ENCODE results near the gene WDR64.

WDR64 gene

GRCh38 chr1:241614572-241614971, 37.5 kb upstream of the WDR64 start:
- Histone ChIP-seq H3K27ac (ENCODE audit: low read length) (no peak overlapping the region), H3K36me3 (ENCODE audit: insufficient read depth, low read depth, low read length) (no peaks in the 10 kb centered on the region), H3K4me1 (ENCODE audit: insufficient read depth, low read length) (no peaks in the 10 kb centered on the region)

DNA sequence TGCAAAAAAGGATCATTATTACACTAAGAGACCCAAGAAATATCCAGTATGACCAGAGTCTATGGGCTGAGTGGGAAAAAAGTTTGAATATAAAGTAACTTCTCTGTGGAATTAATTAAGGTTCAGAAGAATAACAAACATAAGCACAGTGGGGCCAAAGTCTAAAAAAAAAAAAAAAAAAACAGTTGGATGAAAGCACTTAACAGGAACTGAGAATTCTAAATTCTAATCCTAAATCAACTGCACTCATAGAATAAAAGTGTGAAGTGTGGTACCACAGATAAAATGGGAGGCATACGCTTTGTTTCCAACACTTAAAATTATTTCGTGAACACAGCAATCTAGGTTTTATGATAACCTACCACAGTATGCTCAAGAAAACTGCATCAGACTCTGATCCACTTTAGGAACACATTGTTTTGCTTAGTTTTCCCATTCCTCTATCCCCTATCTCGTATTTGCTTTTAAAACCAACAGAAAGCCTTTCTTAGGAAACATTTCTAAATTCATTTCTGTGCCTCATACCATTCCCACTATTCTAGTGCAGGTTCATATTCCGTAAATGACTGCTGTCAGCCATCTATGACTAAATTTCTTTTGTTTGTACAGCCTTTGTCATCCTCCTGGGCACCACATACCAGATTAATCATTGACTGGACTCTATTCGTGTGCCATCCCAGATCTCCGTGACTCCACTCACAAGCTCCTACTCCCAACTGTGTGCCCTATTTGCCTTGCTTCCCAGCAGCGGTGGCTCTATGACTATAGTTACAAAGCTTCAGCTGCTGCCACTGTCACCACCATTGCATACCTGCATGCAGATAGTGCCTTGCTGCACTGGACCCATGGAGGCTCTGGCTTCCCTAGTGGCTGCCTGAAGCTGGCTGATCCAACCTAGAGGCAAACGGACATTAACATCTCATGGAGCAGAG, 36.8 kb upstream of the WDR64 start:
- H3K36me3 ChIP-seq (ENCODE audit: insufficient read depth, low read depth, low read length): no peaks in the 10 kb centered on the region
- H3K27ac ChIP-seq (ENCODE audit: low read length): no peak overlapping the region
- H3K27me3 ChIP-seq (ENCODE audit: insufficient read depth, low read length): no peaks in the 10 kb centered on the region
- H3K9me3 ChIP-seq (ENCODE audit: insufficient read depth, low read depth, low read length): no peaks in the 10 kb centered on the region
- H3K4me3 ChIP-seq (ENCODE audit: low read length): no peak overlapping the region
- H3K4me1 ChIP-seq (ENCODE audit: insufficient read depth, low read length): no peaks in the 10 kb centered on the region
- H3K9ac ChIP-seq (ENCODE audit: low read depth, low read length): no peak overlapping the region

More at GRCh38 chr1:241614572-241614971, 37.5 kb upstream of the WDR64 start:
- no peaks in the 10 kb centered on the region for H3K9me3 ChIP-seq (ENCODE audit: insufficient read depth, low read depth, low read length)
- no peak overlapping the region for H3K9ac ChIP-seq (ENCODE audit: low read depth, low read length)
- no peaks in the 10 kb centered on the region for H3K27me3 ChIP-seq (ENCODE audit: insufficient read depth, low read length)
- H3K4me3 ChIP-seq (ENCODE audit: low read length): no peak overlapping the region

DNA sequence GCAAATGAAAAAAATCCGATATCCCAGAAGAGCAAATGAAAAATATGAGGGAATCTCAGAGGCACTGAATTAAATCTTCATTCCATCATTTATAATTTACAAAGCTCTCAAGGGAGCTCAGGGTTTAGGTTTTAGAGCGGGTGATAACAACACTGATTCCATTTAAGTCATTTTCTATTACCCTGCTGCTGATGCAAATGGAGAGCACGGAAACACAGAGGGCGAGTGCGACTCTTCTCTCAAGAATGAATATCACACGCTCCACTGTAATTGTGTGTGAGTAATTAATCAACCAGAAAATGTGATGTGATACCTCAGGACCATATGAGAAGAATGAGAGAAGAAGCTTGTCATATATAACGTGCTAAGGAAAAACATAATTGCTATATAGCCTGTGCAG, 34.7 kb upstream of the WDR64 start:
- Histone ChIP-seq H3K27me3 (ENCODE audit: insufficient read depth, low read length) (no peaks in the 10 kb centered on the region), H3K4me3 (ENCODE audit: low read length) (no peak overlapping the region), H3K36me3 (ENCODE audit: insufficient read depth, low read depth, low read length) (no peaks in the 10 kb centered on the region; the same call in 1 of the 2 replicates), H3K9me3 (ENCODE audit: insufficient read depth, low read depth, low read length) (no peaks in the 10 kb centered on the region), H3K27ac (ENCODE audit: low read length) (no peak overlapping the region), H3K4me1 (ENCODE audit: insufficient read depth, low read length) (no peaks in the 10 kb centered on the region), H3K9ac (ENCODE audit: low read depth, low read length) (no peak overlapping the region)

GRCh38 chr1:241622669-241623068, 29.4 kb upstream of the WDR64 start:
- no peak overlapping the region for H3K27ac ChIP-seq (ENCODE audit: low read length)
- no peaks in the 10 kb centered on the region; the same call in 1 of the 2 replicates for H3K4me1 ChIP-seq (ENCODE audit: insufficient read depth, low read length)
- H3K27me3 ChIP-seq (ENCODE audit: insufficient read depth, low read length): no peaks in the 10 kb centered on the region
- no peaks in the 10 kb centered on the region; the same call in 1 of the 2 replicates for H3K36me3 ChIP-seq (ENCODE audit: insufficient read depth, low read depth, low read length)
- H3K9me3 ChIP-seq (ENCODE audit: insufficient read depth, low read depth, low read length): no peaks in the 10 kb centered on the region
- H3K4me3 ChIP-seq (ENCODE audit: low read length): no peak overlapping the region
- no peak overlapping the region for H3K9ac ChIP-seq (ENCODE audit: low read depth, low read length)

GRCh38 chr1:241624935-241625334, 27.1 kb upstream of the WDR64 start:
- Histone ChIP-seq H3K4me3 (ENCODE audit: low read length) (no peak overlapping the region), H3K36me3 (ENCODE audit: insufficient read depth, low read depth, low read length) (peaks cover 5% of the 10 kb centered on the region; the same call in 1 of the 2 replicates), H3K9me3 (ENCODE audit: insufficient read depth, low read depth, low read length) (no peaks in the 10 kb centered on the region), H3K27ac (ENCODE audit: low read length) (no peak overlapping the region), H3K4me1 (ENCODE audit: insufficient read depth, low read length) (peaks cover 5% of the 10 kb centered on the region), H3K9ac (ENCODE audit: low read depth, low read length) (no peak overlapping the region), H3K27me3 (ENCODE audit: insufficient read depth, low read length) (no peaks in the 10 kb centered on the region)

DNA sequence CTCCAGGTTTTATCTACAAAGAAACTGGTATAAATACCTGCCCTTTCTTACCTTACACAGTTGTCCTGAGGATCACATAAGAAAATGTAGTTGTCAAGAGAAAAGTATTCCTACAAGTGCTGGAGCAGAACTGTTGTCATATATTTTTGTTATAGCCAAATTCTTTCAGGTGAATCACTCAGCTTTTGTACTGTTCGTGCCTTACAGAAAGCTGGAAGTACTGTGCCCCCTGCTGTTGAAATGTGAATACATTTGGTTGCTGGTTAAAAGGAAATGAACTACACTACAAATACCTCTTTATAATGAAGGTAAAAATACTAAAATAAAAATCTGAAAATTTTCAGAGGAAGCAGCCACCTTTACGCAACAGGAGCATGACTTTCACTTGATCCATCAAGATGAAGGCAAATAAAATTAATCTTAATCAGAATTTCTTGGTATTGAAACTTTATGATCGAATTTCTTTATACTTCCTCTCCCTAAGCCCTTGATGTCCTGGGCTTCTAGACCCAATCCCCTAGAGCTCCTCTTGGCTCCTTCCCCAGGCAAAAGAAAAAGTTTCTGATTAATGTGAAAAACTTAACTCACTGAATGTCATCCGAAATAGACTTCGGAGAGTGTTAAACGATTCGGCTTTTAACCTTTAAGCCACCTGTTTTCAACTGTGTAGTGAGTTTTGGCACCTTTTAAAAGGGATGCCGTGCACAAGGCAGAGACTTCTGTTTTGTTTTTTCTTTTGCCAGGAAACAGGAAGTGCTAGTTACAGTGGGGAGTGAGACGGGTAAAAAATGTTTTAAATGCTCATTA, 24.4 kb upstream of the WDR64 start:
- Histone ChIP-seq H3K36me3 (ENCODE audit: insufficient read depth, low read depth, low read length) (peaks cover 17% of the 10 kb centered on the region; the same call in 1 of the 2 replicates), H3K9ac (ENCODE audit: low read depth, low read length) (no peak overlapping the region; the same call in 1 of the 2 replicates), H3K9me3 (ENCODE audit: insufficient read depth, low read depth, low read length) (no peaks in the 10 kb centered on the region), H3K27me3 (ENCODE audit: insufficient read depth, low read length) (no peaks in the 10 kb centered on the region), H3K4me3 (ENCODE audit: low read length) (no peak overlapping the region), H3K4me1 (ENCODE audit: insufficient read depth, low read length) (peaks cover 11% of the 10 kb centered on the region), H3K27ac (ENCODE audit: low read length) (no peak overlapping the region)

- no peak overlapping the region for H3K4me3 ChIP-seq (ENCODE audit: low read length)
- no peaks in the 10 kb centered on the region for H3K27me3 ChIP-seq (ENCODE audit: insufficient read depth, low read length)
- H3K9me3 ChIP-seq (ENCODE audit: insufficient read depth, low read depth, low read length): no peaks in the 10 kb centered on the region
- no peak overlapping the region for H3K27ac ChIP-seq (ENCODE audit: low read length)
- H3K36me3 ChIP-seq (ENCODE audit: insufficient read depth, low read depth, low read length): peaks cover 41% of the 10 kb centered on the region
- peaks cover 15% of the 10 kb centered on the region for H3K4me1 ChIP-seq (ENCODE audit: insufficient read depth, low read length)
- H3K9ac ChIP-seq (ENCODE audit: low read depth, low read length): no peak overlapping the region
Observed at GRCh38 chr1:241630005-241630404, 22.1 kb upstream of the WDR64 start.

DNA sequence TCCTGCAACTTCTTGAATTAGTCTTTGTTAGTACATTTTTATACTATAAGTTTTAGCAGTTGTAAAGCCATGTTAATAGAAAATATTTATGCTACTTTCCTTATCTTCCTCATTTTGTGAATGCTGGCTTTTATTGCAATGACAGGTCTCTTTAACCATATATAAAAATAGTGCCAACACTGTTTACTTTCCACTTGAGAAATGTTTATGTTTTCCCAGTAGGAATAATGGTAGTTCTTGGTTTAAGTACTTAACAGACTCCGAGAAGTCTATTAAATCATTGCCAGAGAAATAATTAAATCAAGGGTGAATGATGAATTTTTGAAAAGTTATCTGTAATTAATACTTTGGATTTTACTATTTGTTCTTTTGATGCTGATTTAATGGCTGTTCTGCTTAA, 21.6 kb upstream of the WDR64 start:
- Histone ChIP-seq H3K4me1 (ENCODE audit: insufficient read depth, low read length) (peaks cover 15% of the 10 kb centered on the region), H3K27ac (ENCODE audit: low read length) (no peak overlapping the region)

GRCh38 chr1:241630899-241631298, 21.2 kb upstream of the WDR64 start:
- H3K4me3 ChIP-seq (ENCODE audit: low read length): no peak overlapping the region
- no peaks in the 10 kb centered on the region for H3K9me3 ChIP-seq (ENCODE audit: insufficient read depth, low read depth, low read length)
- no peaks in the 10 kb centered on the region for H3K27me3 ChIP-seq (ENCODE audit: insufficient read depth, low read length)
- H3K27ac ChIP-seq (ENCODE audit: low read length): no peak overlapping the region
- no peak overlapping the region for H3K9ac ChIP-seq (ENCODE audit: low read depth, low read length)
- peaks cover 50% of the 10 kb centered on the region for H3K36me3 ChIP-seq (ENCODE audit: insufficient read depth, low read depth, low read length)
- H3K4me1 ChIP-seq (ENCODE audit: insufficient read depth, low read length): peaks cover 15% of the 10 kb centered on the region

More for the DNA sequence above, 21.6 kb upstream of the WDR64 start:
- Histone ChIP-seq H3K36me3 (ENCODE audit: insufficient read depth, low read depth, low read length) (peaks cover 46% of the 10 kb centered on the region), H3K9me3 (ENCODE audit: insufficient read depth, low read depth, low read length) (no peaks in the 10 kb centered on the region), H3K9ac (ENCODE audit: low read depth, low read length) (no peak overlapping the region), H3K4me3 (ENCODE audit: low read length) (no peak overlapping the region), H3K27me3 (ENCODE audit: insufficient read depth, low read length) (no peaks in the 10 kb centered on the region)

DNA sequence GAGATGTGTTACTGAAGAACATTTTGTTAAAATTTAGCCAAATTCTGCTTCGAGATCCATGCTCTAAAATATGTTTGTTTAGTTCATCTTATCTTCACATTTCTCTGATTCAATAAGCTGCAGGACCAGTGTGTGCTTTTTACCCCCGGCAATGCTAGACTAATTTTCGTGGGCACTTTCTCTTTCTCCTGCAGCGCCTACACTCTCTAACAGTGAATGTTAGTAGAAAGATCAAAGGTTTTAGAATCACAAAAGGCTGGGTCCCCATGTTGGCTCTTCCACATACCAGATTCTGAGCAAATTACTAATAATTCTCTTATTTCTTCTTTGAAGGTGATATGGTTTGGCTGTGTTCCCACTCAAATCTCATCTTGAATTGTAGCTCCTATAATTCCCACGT, 20.4 kb upstream of the WDR64 start:
- Histone ChIP-seq H3K4me1 (ENCODE audit: insufficient read depth, low read length) (peaks cover 15% of the 10 kb centered on the region), H3K9ac (ENCODE audit: low read depth, low read length) (no peak overlapping the region), H3K9me3 (ENCODE audit: insufficient read depth, low read depth, low read length) (no peaks in the 10 kb centered on the region), H3K27me3 (ENCODE audit: insufficient read depth, low read length) (no peaks in the 10 kb centered on the region), H3K27ac (ENCODE audit: low read length) (no peak overlapping the region), H3K36me3 (ENCODE audit: insufficient read depth, low read depth, low read length) (peaks cover 56% of the 10 kb centered on the region), H3K4me3 (ENCODE audit: low read length) (no peak overlapping the region)

DNA sequence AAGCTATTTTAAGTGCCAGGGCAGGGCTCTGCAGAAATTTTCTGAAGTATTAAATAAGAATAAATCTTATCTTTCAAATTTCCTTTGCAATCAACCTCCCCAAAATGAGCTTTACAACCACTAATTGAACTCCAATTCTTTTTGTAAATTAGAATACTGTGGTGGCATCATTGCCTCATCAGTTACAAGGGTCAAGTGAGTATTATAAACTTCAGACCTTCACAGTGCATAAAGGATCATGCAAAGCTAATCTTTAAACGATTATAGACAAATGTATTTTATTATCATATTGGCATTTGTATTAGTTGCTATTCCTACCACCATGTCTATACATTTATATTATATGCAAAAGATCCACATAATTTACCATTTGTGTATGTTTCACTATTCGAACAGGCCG, 19.1 kb upstream of the WDR64 start:
- no peaks in the 10 kb centered on the region for H3K9me3 ChIP-seq (ENCODE audit: insufficient read depth, low read depth, low read length)
- H3K27ac ChIP-seq (ENCODE audit: low read length): no peak overlapping the region
- H3K4me3 ChIP-seq (ENCODE audit: low read length): no peak overlapping the region
- H3K9ac ChIP-seq (ENCODE audit: low read depth, low read length): no peak overlapping the region
- no peaks in the 10 kb centered on the region for H3K27me3 ChIP-seq (ENCODE audit: insufficient read depth, low read length)
- H3K36me3 ChIP-seq (ENCODE audit: insufficient read depth, low read depth, low read length): peaks cover 68% of the 10 kb centered on the region
- H3K4me1 ChIP-seq (ENCODE audit: insufficient read depth, low read length): peaks cover 21% of the 10 kb centered on the region
